H9 (cell line): ENCODE measurements around the gene PHAF1. TPM values are rescaled to one million over a fixed set of nuclear protein-coding genes. Genes with fewer than 3 reads are reported as not detected.

Experiments
- DNase-seq: peaks from one replicate; pipeline ENCODE4 v3.0.0-alpha.2; 2017
- H2AFZ ChIP-seq: one replicate; pipeline ENCODE4 v1.6.1; 2013; ENCODE audit warnings: mild to moderate bottlenecking, low read length, control low read depth, moderate library complexity
- H2AK5ac ChIP-seq: 2 replicates; pipeline ENCODE4 v1.6.1; 2013; ENCODE audit warnings: low read length, control low read depth, mixed read lengths; ENCODE audit not compliant: insufficient read length
- H2BK120ac ChIP-seq: one replicate; pipeline ENCODE4 v1.6.1; 2013; ENCODE audit warnings: low read depth, mild to moderate bottlenecking, low read length, control low read depth, inconsistent platforms; ENCODE audit not compliant: poor library complexity, severe bottlenecking
- H2BK12ac ChIP-seq: 2 replicates; pipeline ENCODE4 v1.6.1; 2013; ENCODE audit warnings: low read length, control low read depth, mixed read lengths, low read depth; ENCODE audit not compliant: insufficient read length
- H2BK15ac ChIP-seq: 2 replicates; pipeline ENCODE4 v1.6.1; 2013; ENCODE audit warnings: low read depth, low read length, control low read depth
- H2BK20ac ChIP-seq: one replicate; pipeline ENCODE4 v1.6.1; 2013; ENCODE audit warnings: low read depth, mild to moderate bottlenecking, low read length, control low read depth, inconsistent platforms; ENCODE audit not compliant: poor library complexity, severe bottlenecking
- H2BK5ac ChIP-seq: 2 replicates; pipeline ENCODE4 v1.6.1; 2013; ENCODE audit warnings: low read length, control low read depth, mixed read lengths; ENCODE audit not compliant: insufficient read length
- H3K14ac ChIP-seq: 2 replicates; pipeline ENCODE4 v1.6.1; 2013; ENCODE audit warnings: low read length, control low read depth; ENCODE audit not compliant: insufficient read depth
- H3K18ac ChIP-seq: 2 replicates; pipeline ENCODE4 v1.6.1; 2013; ENCODE audit warnings: low read depth, mild to moderate bottlenecking, mixed read lengths, low read length, control low read depth; ENCODE audit not compliant: insufficient read length
- H3K23ac ChIP-seq: 2 replicates; pipeline ENCODE4 v1.6.1; 2013; ENCODE audit warnings: low read length, control low read depth, mixed read lengths, low read depth; ENCODE audit not compliant: insufficient read length
- H3K23me2 ChIP-seq: 2 replicates; pipeline ENCODE4 v1.6.1; 2013; ENCODE audit warnings: low read depth, mild to moderate bottlenecking, mixed read lengths, low read length, control low read depth; ENCODE audit not compliant: insufficient read length, poor library complexity, severe bottlenecking
- H3K27ac ChIP-seq: 2 replicates; pipeline ENCODE4 v1.5.1; 2013; ENCODE audit warnings: low read length, control low read depth, mixed read lengths, low read depth; ENCODE audit not compliant: insufficient read length
- H3K27me3 ChIP-seq: 2 replicates; pipeline ENCODE4 v1.6.1; 2013; ENCODE audit warnings: low read length, control low read depth, inconsistent platforms; ENCODE audit not compliant: insufficient read depth
- H3K4ac ChIP-seq: 2 replicates; pipeline ENCODE4 v1.6.1; 2013; ENCODE audit warnings: low read depth, mild to moderate bottlenecking, control low read depth, inconsistent platforms, low read length, moderate library complexity
- H3K4me1 ChIP-seq: 2 replicates; pipeline ENCODE4 v1.6.1; 2013; ENCODE audit warnings: low read length, control low read depth, inconsistent platforms; ENCODE audit not compliant: insufficient read depth
- H3K4me2 ChIP-seq: 2 replicates; pipeline ENCODE4 v1.6.1; 2013; ENCODE audit warnings: low read length, control low read depth, mixed read lengths; ENCODE audit not compliant: insufficient read length, insufficient read depth
- H3K56ac ChIP-seq: 2 replicates; pipeline ENCODE4 v1.6.1; 2013; ENCODE audit warnings: low read depth, mild to moderate bottlenecking, mixed read lengths, low read length, control low read depth; ENCODE audit not compliant: insufficient read length
- H3K79me1 ChIP-seq: 2 replicates; pipeline ENCODE4 v1.6.1; 2013; ENCODE audit warnings: low read depth, mild to moderate bottlenecking, moderate library complexity, low read length, control low read depth, inconsistent platforms; ENCODE audit not compliant: insufficient read depth, poor library complexity, severe bottlenecking
- H3K79me2 ChIP-seq: 2 replicates; pipeline ENCODE4 v1.6.1; 2013; ENCODE audit warnings: low read length, control low read depth, inconsistent platforms; ENCODE audit not compliant: insufficient read depth
- H3K9ac ChIP-seq: 2 replicates; pipeline ENCODE4 v1.6.1; 2013; ENCODE audit warnings: low read length, control low read depth, mixed read lengths; ENCODE audit not compliant: insufficient read length; ENCODE audit errors: extremely low read depth
- H3K9me3 ChIP-seq: one replicate; pipeline ENCODE4 v1.6.1; 2013; ENCODE audit warnings: low read depth, low read length, inconsistent platforms; ENCODE audit not compliant: control insufficient read depth
- H3T11ph ChIP-seq: one replicate; pipeline ENCODE4 v1.6.1; 2013; ENCODE audit warnings: mild to moderate bottlenecking, low read length, control low read depth, inconsistent platforms
- H4K20me1 ChIP-seq: one replicate; pipeline ENCODE4 v1.6.1; 2013; ENCODE audit not compliant: control insufficient read depth, insufficient read length, insufficient read depth
- H4K5ac ChIP-seq: 2 replicates; pipeline ENCODE4 v1.6.1; 2013; ENCODE audit warnings: low read depth, mild to moderate bottlenecking, mixed read lengths, low read length, control low read depth; ENCODE audit not compliant: insufficient read length
- H4K8ac ChIP-seq: replicated peaks from 2 replicates; pipeline ENCODE4 v1.6.1; 2013; ENCODE audit warnings: low read length, control low read depth, mixed read lengths, low read depth; ENCODE audit not compliant: insufficient read length
- H4K91ac ChIP-seq: 2 replicates; pipeline ENCODE4 v1.6.1; 2013; ENCODE audit warnings: low read depth, mild to moderate bottlenecking, moderate library complexity, mixed read lengths, low read length, control low read depth; ENCODE audit not compliant: insufficient read length
- H3K27ac Mint-ChIP-seq, 3 experiments: 2 replicates in 2 of 3; 3 replicates in 1 of 3; pipeline ENCODE4 v1.8.0; 2020 to 2021; ENCODE audit warnings: mixed read lengths in 3 of 3, mild to moderate bottlenecking in 1 of 3, moderate library complexity in 1 of 3
- H3K27me3 Mint-ChIP-seq: 2 replicates; pipeline ENCODE4 v1.8.0; 2021; ENCODE audit warnings: low read depth, mild to moderate bottlenecking, moderate library complexity, mixed read lengths
- H3K36me3 Mint-ChIP-seq, 3 experiments: 2 replicates in 2 of 3; 3 replicates in 1 of 3; pipeline ENCODE4 v1.8.0; 2020 to 2021; ENCODE audit warnings: low read depth in 3 of 3, mixed read lengths in 3 of 3; ENCODE audit not compliant: insufficient read depth in 1 of 3
- H3K4me1 Mint-ChIP-seq, 2 experiments: 2 replicates each; pipeline ENCODE4 v1.8.0; 2020; ENCODE audit warnings: mixed read lengths in 2 of 2
- H3K4me3 Mint-ChIP-seq, 2 experiments: 2 replicates in 1 of 2; 3 replicates in 1 of 2; pipeline ENCODE4 v1.8.0; 2020 to 2021; ENCODE audit warnings: mild to moderate bottlenecking in 2 of 2, mixed read lengths in 2 of 2, moderate library complexity in 1 of 2
- H3K9me3 Mint-ChIP-seq, 2 experiments: 2 replicates in 1 of 2; 3 replicates in 1 of 2; pipeline ENCODE4 v1.8.0; 2020; ENCODE audit warnings: mild to moderate bottlenecking in 2 of 2, mixed read lengths in 2 of 2, moderate library complexity in 1 of 2
- CTCF ChIP-seq: fragments of 200-600 bp; sonication (generic); conservative IDR thresholded peaks from 3 replicates; pipeline ENCODE4 v1.8.0; 2021; ENCODE audit warnings: antibody characterized with exemption, mild to moderate bottlenecking
- WGBS: extraction: QIAGEN DNeasy Blood & Tissue Kit; methylation state at CpG from one replicate; pipeline ENCODE4 v1.1.7; 2013; ENCODE audit warnings: missing lambda C conversion rate, low lambda C conversion rate, mixed read lengths; ENCODE audit not compliant: insufficient read length; ENCODE audit errors: extremely low coverage; 5-methylcytosine and 5-hydroxymethylcytosine counted together
- total RNA-seq: library from RNA; stranded (reverse); gene quantifications from 2 replicates; pipeline ENCODE4 v1.2.1, GENCODE V29; 2021

PHAF1 gene
- total RNA-seq, 1 experiment from 2014 or later, result 18.8 TPM

GRCh38 chr16:67164599-67165061 lies 54.9 kb downstream of the PHAF1 start, which contains the start of gene HSF4:
HSF4 (plus strand) TSS chr16:67164745; CDS start chr16:67164812, 67 bp downstream.
- Histone ChIP-seq H3K79me2 (no peaks in the 10 kb centered on the region), H2BK12ac (no peak within 1 kb of the TSS), H2BK120ac (no peak within 1 kb of the TSS), H4K20me1 (no peaks in the 10 kb centered on the region), H3K27me3 (peaks cover 93% of the 10 kb centered on the region), H2BK20ac (no peak within 1 kb of the TSS), H3K18ac (no peak within 1 kb of the TSS), H3K4me2 (peak within 1 kb of the TSS; percentile 20), H3K4ac (no peak within 1 kb of the TSS), H2AFZ (no peak within 1 kb of the TSS), H3K56ac (no peak within 1 kb of the TSS), H3K23ac (no peak within 1 kb of the TSS), H4K91ac (no peak within 1 kb of the TSS), H3K23me2 (peaks cover 13% of the 10 kb centered on the region), H3K9ac (no peak within 1 kb of the TSS), H3K79me1 (no peaks in the 10 kb centered on the region), H3K4me1 (no peaks in the 10 kb centered on the region), H3K9me3 (no peaks in the 10 kb centered on the region), H3K27ac (no peak within 1 kb of the TSS), H3K14ac (no peak within 1 kb of the TSS), H4K8ac (no peak within 1 kb of the TSS), H3T11ph (no peak within 1 kb of the TSS), H2AK5ac (no peak within 1 kb of the TSS), H4K5ac (no peak within 1 kb of the TSS), H2BK5ac (no peak within 1 kb of the TSS), H2BK15ac (no peak within 1 kb of the TSS)
- TF ChIP-seq CTCF, result no peak
- DNase-seq, result no peak
- no CpG with 5 or more reads among the region's 41 CpGs for WGBS
- H3K27ac Mint-ChIP-seq, result no peak within 1 kb of the TSS
- H3K4me3 Mint-ChIP-seq, result peak within 1 kb of the TSS; percentile 30 to 74
- H3K27me3 Mint-ChIP-seq, result peaks cover 99% of the 10 kb centered on the region
- no peaks in the 10 kb centered on the region; a peak in 1 of 7 replicates for H3K36me3 Mint-ChIP-seq
- H3K4me1 Mint-ChIP-seq, result peaks cover 15 to 50% of the 10 kb centered on the region in 2 experiments
- peaks cover 3 to 6% of the 10 kb centered on the region in 2 experiments; a peak in 3 of 5 replicates for H3K9me3 Mint-ChIP-seq
